Neural cell (in vitro differentiated cells): ENCODE data around the gene PIGP.

Experiments
- EP300 ChIP-seq: fragments of 450-650 bp; conservative IDR thresholded peaks from 2 replicates; pipeline ENCODE4 v1.6.1; 2014; ENCODE audit warnings: antibody characterized with exemption, mild to moderate bottlenecking, moderate library complexity; ENCODE audit not compliant: poor library complexity, severe bottlenecking
- EZH2 ChIP-seq: fragments of 200-600, 300-800 bp; shearing (Covaris generic), sonication (generic); IDR thresholded peaks from 2 replicates; pipeline ENCODE4 v1.6.1; 2014; ENCODE audit warnings: antibody characterized with exemption, low read length, borderline replicate concordance, mild to moderate bottlenecking; ENCODE audit not compliant: insufficient read depth, poor library complexity, severe bottlenecking
- MXI1 ChIP-seq: fragments of 450-650 bp; conservative IDR thresholded peaks from 2 replicates; pipeline ENCODE4 v1.6.1; 2014; ENCODE audit warnings: antibody characterized with exemption, mild to moderate bottlenecking; ENCODE audit not compliant: poor library complexity, severe bottlenecking
- POLR2AphosphoS5 ChIP-seq: IDR thresholded peaks from 2 replicates; pipeline ENCODE4 v1.6.1; 2012
- RAD21 ChIP-seq: fragments of 450-650 bp; conservative IDR thresholded peaks from 2 replicates; pipeline ENCODE4 v1.6.1; 2014; ENCODE audit warnings: antibody characterized with exemption, mild to moderate bottlenecking, moderate library complexity
- TAF1 ChIP-seq: IDR thresholded peaks from 2 replicates; pipeline ENCODE4 v1.6.1; 2012; ENCODE audit warnings: low read depth
- TF ChIP-seq, protein P1 (sequence below): IDR thresholded peaks from 2 replicates; pipeline ENCODE4 v1.6.1; 2012; ENCODE audit warnings: borderline replicate concordance
- TF ChIP-seq, protein P2 (sequence below): fragments of 450-650 bp; IDR thresholded peaks from 2 replicates; pipeline ENCODE4 v1.5.1; 2014; ENCODE audit warnings: antibody characterized with exemption, mild to moderate bottlenecking, moderate library complexity; ENCODE audit not compliant: poor library complexity, severe bottlenecking

DNA sequence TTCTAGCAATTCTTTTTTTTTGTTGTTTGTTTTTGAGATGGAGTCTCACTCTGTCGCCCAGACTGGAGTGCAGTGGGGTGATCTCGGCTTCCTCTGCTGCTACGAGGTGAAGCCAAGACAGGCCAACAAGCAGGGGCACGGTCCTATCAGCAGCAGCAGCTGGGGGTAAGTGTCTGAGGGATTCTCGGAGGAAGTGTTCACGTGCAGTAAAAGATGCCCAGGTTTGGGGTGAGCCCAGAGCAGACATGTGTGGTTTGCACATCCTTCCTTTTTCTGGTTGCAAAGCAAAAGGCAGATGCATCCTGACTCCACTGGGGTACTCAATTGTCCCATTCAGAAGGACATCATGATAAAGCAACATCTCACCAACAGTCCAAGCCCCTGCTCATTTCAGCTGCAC is 27.7 kb downstream of the PIGP start:
- TF ChIP-seq, protein P1, sequence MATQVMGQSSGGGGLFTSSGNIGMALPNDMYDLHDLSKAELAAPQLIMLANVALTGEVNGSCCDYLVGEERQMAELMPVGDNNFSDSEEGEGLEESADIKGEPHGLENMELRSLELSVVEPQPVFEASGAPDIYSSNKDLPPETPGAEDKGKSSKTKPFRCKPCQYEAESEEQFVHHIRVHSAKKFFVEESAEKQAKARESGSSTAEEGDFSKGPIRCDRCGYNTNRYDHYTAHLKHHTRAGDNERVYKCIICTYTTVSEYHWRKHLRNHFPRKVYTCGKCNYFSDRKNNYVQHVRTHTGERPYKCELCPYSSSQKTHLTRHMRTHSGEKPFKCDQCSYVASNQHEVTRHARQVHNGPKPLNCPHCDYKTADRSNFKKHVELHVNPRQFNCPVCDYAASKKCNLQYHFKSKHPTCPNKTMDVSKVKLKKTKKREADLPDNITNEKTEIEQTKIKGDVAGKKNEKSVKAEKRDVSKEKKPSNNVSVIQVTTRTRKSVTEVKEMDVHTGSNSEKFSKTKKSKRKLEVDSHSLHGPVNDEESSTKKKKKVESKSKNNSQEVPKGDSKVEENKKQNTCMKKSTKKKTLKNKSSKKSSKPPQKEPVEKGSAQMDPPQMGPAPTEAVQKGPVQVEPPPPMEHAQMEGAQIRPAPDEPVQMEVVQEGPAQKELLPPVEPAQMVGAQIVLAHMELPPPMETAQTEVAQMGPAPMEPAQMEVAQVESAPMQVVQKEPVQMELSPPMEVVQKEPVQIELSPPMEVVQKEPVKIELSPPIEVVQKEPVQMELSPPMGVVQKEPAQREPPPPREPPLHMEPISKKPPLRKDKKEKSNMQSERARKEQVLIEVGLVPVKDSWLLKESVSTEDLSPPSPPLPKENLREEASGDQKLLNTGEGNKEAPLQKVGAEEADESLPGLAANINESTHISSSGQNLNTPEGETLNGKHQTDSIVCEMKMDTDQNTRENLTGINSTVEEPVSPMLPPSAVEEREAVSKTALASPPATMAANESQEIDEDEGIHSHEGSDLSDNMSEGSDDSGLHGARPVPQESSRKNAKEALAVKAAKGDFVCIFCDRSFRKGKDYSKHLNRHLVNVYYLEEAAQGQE = no peak
- TF ChIP-seq EZH2 = no peak
- TF ChIP-seq, protein P2, sequence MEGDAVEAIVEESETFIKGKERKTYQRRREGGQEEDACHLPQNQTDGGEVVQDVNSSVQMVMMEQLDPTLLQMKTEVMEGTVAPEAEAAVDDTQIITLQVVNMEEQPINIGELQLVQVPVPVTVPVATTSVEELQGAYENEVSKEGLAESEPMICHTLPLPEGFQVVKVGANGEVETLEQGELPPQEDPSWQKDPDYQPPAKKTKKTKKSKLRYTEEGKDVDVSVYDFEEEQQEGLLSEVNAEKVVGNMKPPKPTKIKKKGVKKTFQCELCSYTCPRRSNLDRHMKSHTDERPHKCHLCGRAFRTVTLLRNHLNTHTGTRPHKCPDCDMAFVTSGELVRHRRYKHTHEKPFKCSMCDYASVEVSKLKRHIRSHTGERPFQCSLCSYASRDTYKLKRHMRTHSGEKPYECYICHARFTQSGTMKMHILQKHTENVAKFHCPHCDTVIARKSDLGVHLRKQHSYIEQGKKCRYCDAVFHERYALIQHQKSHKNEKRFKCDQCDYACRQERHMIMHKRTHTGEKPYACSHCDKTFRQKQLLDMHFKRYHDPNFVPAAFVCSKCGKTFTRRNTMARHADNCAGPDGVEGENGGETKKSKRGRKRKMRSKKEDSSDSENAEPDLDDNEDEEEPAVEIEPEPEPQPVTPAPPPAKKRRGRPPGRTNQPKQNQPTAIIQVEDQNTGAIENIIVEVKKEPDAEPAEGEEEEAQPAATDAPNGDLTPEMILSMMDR = no peak
- TF ChIP-seq EP300 = no peak
- TF ChIP-seq POLR2AphosphoS5 = no peak
- TF ChIP-seq RAD21 = no peak
- no peak for TF ChIP-seq TAF1
- TF ChIP-seq MXI1 = no peak
